ENCODE measurements around the gene PEMT.

DNA sequence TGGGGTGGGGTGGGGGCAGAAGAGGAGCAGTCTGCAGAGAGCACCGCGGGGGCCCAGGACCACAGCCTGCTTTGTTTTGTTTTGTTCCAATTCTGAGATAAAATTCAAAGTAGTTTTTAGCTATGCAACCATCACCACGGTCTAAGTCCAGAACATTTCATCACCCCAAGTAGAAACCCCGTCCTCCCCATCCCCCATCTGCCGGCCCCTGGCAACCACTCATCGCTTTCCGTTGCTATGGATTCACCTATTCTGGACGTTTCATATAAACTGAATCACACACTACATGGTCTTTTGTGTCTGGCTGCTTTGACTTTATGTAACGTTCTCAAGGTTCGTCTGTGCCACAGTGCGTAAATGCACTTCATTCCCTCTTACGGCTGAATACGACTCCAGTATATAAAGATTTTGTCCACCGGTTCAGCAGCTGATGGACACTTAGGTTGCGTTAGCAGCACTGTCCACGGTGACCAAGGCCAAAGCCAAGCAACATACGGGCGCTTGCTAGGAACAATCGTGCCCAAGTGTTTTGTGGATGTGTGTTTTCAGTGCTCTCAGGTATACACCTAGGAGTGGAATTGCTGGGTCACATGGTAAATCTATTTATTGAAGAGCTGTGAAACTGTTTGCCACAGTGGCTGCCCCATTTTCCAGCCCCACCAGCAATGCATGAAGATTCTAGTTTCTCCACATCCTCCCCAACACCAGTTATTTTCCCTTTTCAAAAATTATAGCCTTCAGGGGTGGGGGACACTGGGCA, 67.6 kb downstream of the PEMT start:
- TF ChIP-seq MEIS2 (IDR thresholded peaks at IDR 0.05; ENCODE audit: partially characterized antibody) (no peak), CHD2 (IDR thresholded peaks at IDR 0.05; ENCODE audit: low read depth, low read length) (no peak), ZNF282 (CRISPR knock-in tag; IDR thresholded peaks at IDR 0.05) (no peak), POLR2A (conservative IDR thresholded peaks at IDR 0.05) (no peak), HDAC8 (tag; IDR thresholded peaks at IDR 0.05) (no peak), ZNF197 (CRISPR knock-in tag; IDR thresholded peaks at IDR 0.05; ENCODE audit: low read depth) (no peak), JUND (IDR thresholded peaks at IDR 0.05; ENCODE audit: borderline replicate concordance, low read depth, low read length) (no peak), JUND (tag; IDR thresholded peaks at IDR 0.05; ENCODE audit: borderline replicate concordance, low read depth, low read length) (no peak), XRCC5 (IDR thresholded peaks at IDR 0.05; ENCODE audit: low read depth, low read length) (no peak), POLR2AphosphoS5 (IDR thresholded peaks at IDR 0.05; ENCODE audit: control insufficient read depth, insufficient read depth, low read depth, low read length) (no peak), HDAC3 (IDR thresholded peaks at IDR 0.05; ENCODE audit: borderline replicate concordance, partially characterized antibody) (no peak), SP1 (CRISPR knock-in tag; IDR thresholded peaks at IDR 0.05) (no peak), ZNF263 (CRISPR knock-in tag; IDR thresholded peaks at IDR 0.05; ENCODE audit: borderline replicate concordance) (no peak)
- TF ChIP-seq, protein P1, sequence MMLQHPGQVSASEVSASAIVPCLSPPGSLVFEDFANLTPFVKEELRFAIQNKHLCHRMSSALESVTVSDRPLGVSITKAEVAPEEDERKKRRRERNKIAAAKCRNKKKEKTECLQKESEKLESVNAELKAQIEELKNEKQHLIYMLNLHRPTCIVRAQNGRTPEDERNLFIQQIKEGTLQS (IDR thresholded peaks at IDR 0.05), result no peak
- TF ChIP-seq, protein P1 (CRISPR knock-in tag; conservative IDR thresholded peaks at IDR 0.05), result no peak
- TF ChIP-seq, protein P2, sequence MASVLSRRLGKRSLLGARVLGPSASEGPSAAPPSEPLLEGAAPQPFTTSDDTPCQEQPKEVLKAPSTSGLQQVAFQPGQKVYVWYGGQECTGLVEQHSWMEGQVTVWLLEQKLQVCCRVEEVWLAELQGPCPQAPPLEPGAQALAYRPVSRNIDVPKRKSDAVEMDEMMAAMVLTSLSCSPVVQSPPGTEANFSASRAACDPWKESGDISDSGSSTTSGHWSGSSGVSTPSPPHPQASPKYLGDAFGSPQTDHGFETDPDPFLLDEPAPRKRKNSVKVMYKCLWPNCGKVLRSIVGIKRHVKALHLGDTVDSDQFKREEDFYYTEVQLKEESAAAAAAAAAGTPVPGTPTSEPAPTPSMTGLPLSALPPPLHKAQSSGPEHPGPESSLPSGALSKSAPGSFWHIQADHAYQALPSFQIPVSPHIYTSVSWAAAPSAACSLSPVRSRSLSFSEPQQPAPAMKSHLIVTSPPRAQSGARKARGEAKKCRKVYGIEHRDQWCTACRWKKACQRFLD (CRISPR knock-in tag; IDR thresholded peaks at IDR 0.05), result no peak

All from K562 (cell line).